ENCODE results near the gene USP13. TPM values are rescaled to one million over a fixed set of nuclear protein-coding genes. Genes with fewer than 3 reads are reported as not detected.
A peak's percentile ranks its signal among the peaks of the same experiment; 100 is the strongest.

Gene USP13
- total and polyA plus RNA-seq, 2 of the 13 experiments (the other 11 are each of a cell fraction or from before 2014, with no cell fraction given): 15.9 to 36.7 TPM

GRCh38 chr3:179604321-179605078, 48.3 kb upstream of the USP13 start, which contains the start of the genes MRPL47 and NDUFB5 (continued):
- TF ChIP-seq PAX8 (CRISPR knock-in tag; IDR thresholded peaks at IDR 0.05; ENCODE audit: borderline replicate concordance) (no peak), ZMYM2 (CRISPR knock-in tag; IDR thresholded peaks at IDR 0.05) (0 out of 2 replicates have a peak, but pooled peaks have one; percentile 45), ZNF558 (CRISPR knock-in tag; IDR thresholded peaks at IDR 0.05; ENCODE audit: borderline replicate concordance) (no peak), GMEB1 (CRISPR knock-in tag; IDR thresholded peaks at IDR 0.05; ENCODE audit: borderline replicate concordance) (peak; percentile 93), ZZZ3 (CRISPR knock-in tag; IDR thresholded peaks at IDR 0.05; ENCODE audit: borderline replicate concordance) (no peak), DNMT1 (CRISPR knock-in tag; IDR thresholded peaks at IDR 0.05) (no peak), ZNF747 (CRISPR knock-in tag; IDR thresholded peaks at IDR 0.05; ENCODE audit: borderline replicate concordance) (peak; percentile 52; the same call in 1 of the 2 replicates), KAT7 (CRISPR knock-in tag; IDR thresholded peaks at IDR 0.05; ENCODE audit: borderline replicate concordance) (peak; percentile 74), RCOR2 (CRISPR knock-in tag; IDR thresholded peaks at IDR 0.05) (no peak), ATM (IDR thresholded peaks at IDR 0.05; ENCODE audit: borderline replicate concordance) (no peak), CERS6 (CRISPR knock-in tag; IDR thresholded peaks at IDR 0.05) (no peak)
- TF ChIP-seq, protein P1, sequence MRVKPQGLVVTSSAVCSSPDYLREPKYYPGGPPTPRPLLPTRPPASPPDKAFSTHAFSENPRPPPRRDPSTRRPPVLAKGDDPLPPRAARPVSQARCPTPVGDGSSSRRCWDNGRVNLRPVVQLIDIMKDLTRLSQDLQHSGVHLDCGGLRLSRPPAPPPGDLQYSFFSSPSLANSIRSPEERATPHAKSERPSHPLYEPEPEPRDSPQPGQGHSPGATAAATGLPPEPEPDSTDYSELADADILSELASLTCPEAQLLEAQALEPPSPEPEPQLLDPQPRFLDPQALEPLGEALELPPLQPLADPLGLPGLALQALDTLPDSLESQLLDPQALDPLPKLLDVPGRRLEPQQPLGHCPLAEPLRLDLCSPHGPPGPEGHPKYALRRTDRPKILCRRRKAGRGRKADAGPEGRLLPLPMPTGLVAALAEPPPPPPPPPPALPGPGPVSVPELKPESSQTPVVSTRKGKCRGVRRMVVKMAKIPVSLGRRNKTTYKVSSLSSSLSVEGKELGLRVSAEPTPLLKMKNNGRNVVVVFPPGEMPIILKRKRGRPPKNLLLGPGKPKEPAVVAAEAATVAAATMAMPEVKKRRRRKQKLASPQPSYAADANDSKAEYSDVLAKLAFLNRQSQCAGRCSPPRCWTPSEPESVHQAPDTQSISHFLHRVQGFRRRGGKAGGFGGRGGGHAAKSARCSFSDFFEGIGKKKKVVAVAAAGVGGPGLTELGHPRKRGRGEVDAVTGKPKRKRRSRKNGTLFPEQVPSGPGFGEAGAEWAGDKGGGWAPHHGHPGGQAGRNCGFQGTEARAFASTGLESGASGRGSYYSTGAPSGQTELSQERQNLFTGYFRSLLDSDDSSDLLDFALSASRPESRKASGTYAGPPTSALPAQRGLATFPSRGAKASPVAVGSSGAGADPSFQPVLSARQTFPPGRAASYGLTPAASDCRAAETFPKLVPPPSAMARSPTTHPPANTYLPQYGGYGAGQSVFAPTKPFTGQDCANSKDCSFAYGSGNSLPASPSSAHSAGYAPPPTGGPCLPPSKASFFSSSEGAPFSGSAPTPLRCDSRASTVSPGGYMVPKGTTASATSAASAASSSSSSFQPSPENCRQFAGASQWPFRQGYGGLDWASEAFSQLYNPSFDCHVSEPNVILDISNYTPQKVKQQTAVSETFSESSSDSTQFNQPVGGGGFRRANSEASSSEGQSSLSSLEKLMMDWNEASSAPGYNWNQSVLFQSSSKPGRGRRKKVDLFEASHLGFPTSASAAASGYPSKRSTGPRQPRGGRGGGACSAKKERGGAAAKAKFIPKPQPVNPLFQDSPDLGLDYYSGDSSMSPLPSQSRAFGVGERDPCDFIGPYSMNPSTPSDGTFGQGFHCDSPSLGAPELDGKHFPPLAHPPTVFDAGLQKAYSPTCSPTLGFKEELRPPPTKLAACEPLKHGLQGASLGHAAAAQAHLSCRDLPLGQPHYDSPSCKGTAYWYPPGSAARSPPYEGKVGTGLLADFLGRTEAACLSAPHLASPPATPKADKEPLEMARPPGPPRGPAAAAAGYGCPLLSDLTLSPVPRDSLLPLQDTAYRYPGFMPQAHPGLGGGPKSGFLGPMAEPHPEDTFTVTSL (CRISPR knock-in tag; IDR thresholded peaks at IDR 0.05; ENCODE audit: borderline replicate concordance): no peak
- TF ChIP-seq, protein P2, sequence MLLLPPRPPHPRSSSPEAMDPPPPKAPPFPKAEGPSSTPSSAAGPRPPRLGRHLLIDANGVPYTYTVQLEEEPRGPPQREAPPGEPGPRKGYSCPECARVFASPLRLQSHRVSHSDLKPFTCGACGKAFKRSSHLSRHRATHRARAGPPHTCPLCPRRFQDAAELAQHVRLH (CRISPR knock-in tag; IDR thresholded peaks at IDR 0.05; ENCODE audit: borderline replicate concordance, low read depth): peak; percentile 74; the same call in 1 of the 2 replicates
- TF ChIP-seq, protein P3, sequence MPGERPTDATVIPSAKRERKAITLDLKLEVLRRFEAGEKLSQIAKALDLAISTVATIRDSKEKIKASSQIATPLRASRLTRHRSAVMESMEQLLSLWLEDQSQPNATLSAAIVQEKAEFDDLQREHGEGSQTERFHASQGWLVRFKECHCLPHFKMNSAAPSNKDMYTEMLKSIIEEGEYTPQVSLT (CRISPR knock-in tag; IDR thresholded peaks at IDR 0.05; ENCODE audit: borderline replicate concordance, low read depth): no peak
- TF ChIP-seq, protein P4, sequence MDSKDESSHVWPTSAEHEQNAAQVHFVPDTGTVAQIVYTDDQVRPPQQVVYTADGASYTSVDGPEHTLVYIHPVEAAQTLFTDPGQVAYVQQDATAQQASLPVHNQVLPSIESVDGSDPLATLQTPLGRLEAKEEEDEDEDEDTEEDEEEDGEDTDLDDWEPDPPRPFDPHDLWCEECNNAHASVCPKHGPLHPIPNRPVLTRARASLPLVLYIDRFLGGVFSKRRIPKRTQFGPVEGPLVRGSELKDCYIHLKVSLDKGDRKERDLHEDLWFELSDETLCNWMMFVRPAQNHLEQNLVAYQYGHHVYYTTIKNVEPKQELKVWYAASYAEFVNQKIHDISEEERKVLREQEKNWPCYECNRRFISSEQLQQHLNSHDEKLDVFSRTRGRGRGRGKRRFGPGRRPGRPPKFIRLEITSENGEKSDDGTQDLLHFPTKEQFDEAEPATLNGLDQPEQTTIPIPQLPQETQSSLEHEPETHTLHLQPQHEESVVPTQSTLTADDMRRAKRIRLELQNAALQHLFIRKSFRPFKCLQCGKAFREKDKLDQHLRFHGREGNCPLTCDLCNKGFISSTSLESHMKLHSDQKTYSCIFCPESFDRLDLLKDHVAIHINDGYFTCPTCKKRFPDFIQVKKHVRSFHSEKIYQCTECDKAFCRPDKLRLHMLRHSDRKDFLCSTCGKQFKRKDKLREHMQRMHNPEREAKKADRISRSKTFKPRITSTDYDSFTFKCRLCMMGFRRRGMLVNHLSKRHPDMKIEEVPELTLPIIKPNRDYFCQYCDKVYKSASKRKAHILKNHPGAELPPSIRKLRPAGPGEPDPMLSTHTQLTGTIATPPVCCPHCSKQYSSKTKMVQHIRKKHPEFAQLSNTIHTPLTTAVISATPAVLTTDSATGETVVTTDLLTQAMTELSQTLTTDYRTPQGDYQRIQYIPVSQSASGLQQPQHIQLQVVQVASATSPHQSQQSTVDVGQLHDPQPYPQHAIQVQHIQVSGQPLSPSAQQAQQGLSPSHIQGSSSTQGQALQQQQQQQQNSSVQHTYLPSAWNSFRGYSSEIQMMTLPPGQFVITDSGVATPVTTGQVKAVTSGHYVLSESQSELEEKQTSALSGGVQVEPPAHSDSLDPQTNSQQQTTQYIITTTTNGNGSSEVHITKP (CRISPR knock-in tag; IDR thresholded peaks at IDR 0.05; ENCODE audit: low read depth): no peak

Data from HepG2 (cell line).